BE2C (cell line): ENCODE results near the gene FRS3.
A peak's percentile ranks its signal among the peaks of the same experiment; 100 is the strongest.

ENCODE experiments used
- DNase-seq: peaks from one replicate; pipeline ENCODE4 v3.0.0-alpha.2; 2020
- H3K27me3 ChIP-seq: fragments of 250-450 bp; sonication (Bioruptor Pico); 2 replicates; pipeline ENCODE4 v1.5.1; 2020; ENCODE audit warnings: mild to moderate bottlenecking
- H3K36me3 ChIP-seq: fragments of 250-450 bp; sonication (Bioruptor Pico); 2 replicates; pipeline ENCODE4 v1.5.1; 2020; ENCODE audit warnings: mild to moderate bottlenecking
- H3K4me1 ChIP-seq: fragments of 250-450 bp; sonication (Bioruptor Pico); 2 replicates; pipeline ENCODE4 v1.5.1; 2020
- H3K4me3 ChIP-seq: 2 replicates; pipeline ENCODE4 v1.5.1; 2011; ENCODE audit warnings: low read depth, low read length
- H3K9me3 ChIP-seq: fragments of 250-450 bp; sonication (Bioruptor Pico); 2 replicates; pipeline ENCODE4 v1.5.1; 2020
- CTCF ChIP-seq: IDR thresholded peaks from 2 replicates; pipeline ENCODE4 v1.5.1; 2012; ENCODE audit warnings: mild to moderate bottlenecking, low read depth, low read length

Gene FRS3

DNA sequence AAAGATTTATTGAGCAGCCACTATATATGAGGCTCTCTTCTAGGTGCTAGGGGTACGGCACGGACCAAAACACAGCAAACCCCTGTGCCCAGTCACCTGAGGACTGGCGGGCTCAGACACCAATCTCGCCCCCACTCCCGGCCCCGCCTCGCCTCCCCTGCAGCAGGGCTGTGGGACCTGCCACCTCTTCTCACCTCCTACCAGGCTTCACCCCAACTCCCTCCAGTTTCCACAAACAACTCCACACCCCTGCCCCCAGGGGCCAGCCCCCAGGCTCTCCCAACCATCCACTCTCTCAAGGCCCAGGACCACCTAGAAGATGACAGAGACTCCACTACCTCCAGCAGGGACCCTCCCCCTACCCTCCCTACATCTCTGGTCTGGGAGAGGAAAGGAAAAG, 50.7 kb downstream of the FRS3 start:
- H3K36me3 ChIP-seq: no peaks in the 10 kb centered on the region
- H3K4me3 ChIP-seq: no peak overlapping the region
- TF ChIP-seq CTCF: no peak
- H3K9me3 ChIP-seq: no peaks in the 10 kb centered on the region
- no peaks in the 10 kb centered on the region for H3K27me3 ChIP-seq
- peaks cover 31% of the 10 kb centered on the region for H3K4me1 ChIP-seq
- no peak for DNase-seq

DNA sequence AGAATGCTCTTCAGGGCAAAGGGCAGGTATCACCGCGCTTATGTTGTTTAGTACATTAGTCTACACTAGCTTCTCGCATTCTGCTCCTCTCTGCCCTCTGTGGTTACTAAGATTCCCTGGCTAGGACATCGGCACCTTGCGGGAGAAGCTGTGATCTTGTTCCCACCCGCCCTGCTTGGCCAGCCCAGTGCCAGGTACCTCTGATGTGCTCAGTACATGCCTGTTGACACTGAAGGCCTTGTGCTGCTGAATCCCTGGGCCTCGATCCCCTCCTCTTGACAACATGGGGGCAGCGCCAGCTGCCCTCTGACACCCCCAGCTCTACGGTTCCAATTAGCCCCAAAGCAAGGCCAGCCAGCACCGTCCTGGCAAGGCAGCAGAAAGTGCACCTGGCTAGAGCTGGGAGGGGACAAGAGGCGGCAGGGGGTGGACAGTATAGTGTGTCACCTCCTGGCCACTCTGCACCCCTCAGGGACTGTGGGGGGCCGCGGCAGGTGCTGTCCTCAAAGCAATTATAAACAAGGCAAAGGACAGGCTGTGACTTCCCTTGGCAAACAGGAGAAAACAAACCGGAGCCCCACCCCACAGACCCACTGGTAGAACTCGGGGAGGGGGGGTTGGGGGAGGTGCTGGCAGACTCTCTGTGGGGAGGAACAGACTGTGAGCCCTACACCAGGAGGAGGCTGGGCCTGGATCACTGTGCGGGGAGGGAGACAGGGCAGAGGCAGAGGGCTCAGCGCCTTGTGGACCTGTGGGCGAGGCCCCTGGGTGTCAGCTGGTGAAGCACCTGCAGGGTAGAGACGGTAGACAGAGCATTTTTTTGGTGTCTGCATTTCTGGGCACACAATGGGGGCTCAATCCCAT, 51.4 kb downstream of the FRS3 start:
- no peaks in the 10 kb centered on the region for H3K27me3 ChIP-seq
- no peaks in the 10 kb centered on the region for H3K36me3 ChIP-seq
- DNase-seq: no peak
- H3K4me1 ChIP-seq: peaks cover 34% of the 10 kb centered on the region
- no peak overlapping the region for H3K4me3 ChIP-seq
- no peak for TF ChIP-seq CTCF
- H3K9me3 ChIP-seq: no peaks in the 10 kb centered on the region

- peaks cover 31% of the 10 kb centered on the region for H3K4me1 ChIP-seq
- no peaks in the 10 kb centered on the region for H3K9me3 ChIP-seq
- DNase-seq: no peak
- no peaks in the 10 kb centered on the region for H3K36me3 ChIP-seq
- no peak overlapping the region for H3K4me3 ChIP-seq
- TF ChIP-seq CTCF: no peak
- H3K27me3 ChIP-seq: no peaks in the 10 kb centered on the region
Observed at GRCh38 chr6:41727705-41728072, 52.0 kb downstream of the FRS3 start.

- Histone ChIP-seq H3K4me3 (no peak overlapping the region), H3K9me3 (no peaks in the 10 kb centered on the region), H3K27me3 (no peaks in the 10 kb centered on the region), H3K36me3 (no peaks in the 10 kb centered on the region), H3K4me1 (peaks cover 27% of the 10 kb centered on the region)
- no peak for TF ChIP-seq CTCF
- no peak for DNase-seq
Observed at GRCh38 chr6:41726876-41727275, 52.8 kb downstream of the FRS3 start.

GRCh38 chr6:41724586-41725501, 54.9 kb downstream of the FRS3 start:
- peak; percentile 28 for TF ChIP-seq CTCF
- DNase-seq: no peak

More at GRCh38 chr6:41724586-41725501, 54.9 kb downstream of the FRS3 start:
- Histone ChIP-seq H3K36me3 (no peaks in the 10 kb centered on the region), H3K4me3 (no peak overlapping the region), H3K4me1 (peaks cover 17% of the 10 kb centered on the region), H3K27me3 (no peaks in the 10 kb centered on the region), H3K9me3 (no peaks in the 10 kb centered on the region)
